OCI-M2 (cell line): Measurements from ENCODE around the gene EXOC1L.

Experiments used
- DNase-seq: peaks from one replicate; lab custom pipeline; 2025; ENCODE audit not compliant: unreplicated experiment; lab: John Stamatoyannopoulos, UW

Gene EXOC1L

DNA sequence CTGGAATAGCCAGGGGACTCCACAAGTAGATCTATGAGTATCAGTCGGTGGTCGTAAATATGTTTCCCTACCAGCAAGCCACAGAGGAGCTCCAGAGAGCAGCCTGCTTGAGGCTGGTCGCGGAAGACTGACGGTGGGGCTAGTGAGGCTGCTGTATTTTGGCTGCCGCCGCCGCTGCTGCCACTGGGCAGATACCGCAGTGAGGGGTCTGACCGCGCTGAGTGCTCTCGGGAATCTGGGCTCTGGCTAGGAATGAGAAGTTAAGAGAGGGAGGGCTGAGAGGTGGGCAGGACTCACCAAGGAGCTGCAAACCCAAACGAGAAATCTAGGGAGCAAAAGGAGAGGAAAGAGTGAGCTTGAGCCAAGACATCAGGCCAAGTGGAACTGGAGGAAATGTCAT lies at the start of gene EXOC1L:
Gene EXOC1L (plus strand): TSS at position 157 of the 400 bp plus-strand sequence. CDS start 237 bp downstream, at position 394.
- no peak for DNase-seq

DNA sequence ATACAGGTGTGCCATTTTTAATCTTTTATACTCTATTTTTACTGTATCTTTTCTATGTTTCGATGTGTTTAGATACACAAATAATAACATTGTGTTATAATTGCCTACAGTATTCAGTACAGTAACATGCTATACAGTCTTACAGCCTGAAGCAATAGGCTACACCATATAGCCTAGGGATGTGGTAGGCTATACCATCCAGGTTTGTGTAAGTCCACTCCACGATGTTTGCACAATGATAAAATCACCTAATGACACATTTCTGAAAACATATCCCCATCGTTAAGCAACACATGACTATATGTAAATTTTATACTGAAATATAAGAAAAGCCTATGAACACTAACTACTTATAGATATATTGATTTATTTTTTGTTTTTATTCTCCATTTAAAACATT lies 48.9 kb upstream of the EXOC1L start:
- DNase-seq, result no peak

- DNase-seq, result no peak
These were observed 38.2 kb upstream of the EXOC1L start for GRCh38 chr4:55781341-55781740.

DNA sequence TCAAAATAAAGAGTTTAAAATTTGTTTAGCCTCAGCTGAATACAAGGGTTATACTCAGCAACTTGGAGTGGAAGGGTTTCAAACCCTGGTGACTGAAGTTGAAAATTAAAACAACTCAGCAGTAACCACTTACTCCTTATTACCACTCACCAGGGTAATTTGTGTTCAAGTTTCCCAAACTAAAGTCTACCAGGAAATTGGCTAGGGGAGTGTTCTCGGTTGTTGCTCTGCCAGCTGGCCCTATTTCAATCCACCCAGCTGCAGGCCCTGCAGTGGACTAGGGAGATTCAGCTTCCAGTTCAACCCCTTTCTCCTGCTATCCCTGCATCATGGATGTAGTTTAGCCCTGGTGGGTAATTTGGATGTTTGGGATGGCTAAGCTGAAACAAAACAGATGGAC lies 37.8 kb upstream of the EXOC1L start:
- no peak for DNase-seq

- DNase-seq, result no peak
These were observed 36.0 kb upstream of the EXOC1L start for GRCh38 chr4:55783584-55783983.

- no peak for DNase-seq
These were observed 34.8 kb upstream of the EXOC1L start for GRCh38 chr4:55784747-55785146.

GRCh38 chr4:55791666-55792065 lies 27.9 kb upstream of the EXOC1L start:
- no peak for DNase-seq

GRCh38 chr4:55793479-55793878 lies 26.1 kb upstream of the EXOC1L start:
- DNase-seq, result no peak

- DNase-seq, result no peak
These were observed 25.5 kb upstream of the EXOC1L start for GRCh38 chr4:55794053-55794452.

DNA sequence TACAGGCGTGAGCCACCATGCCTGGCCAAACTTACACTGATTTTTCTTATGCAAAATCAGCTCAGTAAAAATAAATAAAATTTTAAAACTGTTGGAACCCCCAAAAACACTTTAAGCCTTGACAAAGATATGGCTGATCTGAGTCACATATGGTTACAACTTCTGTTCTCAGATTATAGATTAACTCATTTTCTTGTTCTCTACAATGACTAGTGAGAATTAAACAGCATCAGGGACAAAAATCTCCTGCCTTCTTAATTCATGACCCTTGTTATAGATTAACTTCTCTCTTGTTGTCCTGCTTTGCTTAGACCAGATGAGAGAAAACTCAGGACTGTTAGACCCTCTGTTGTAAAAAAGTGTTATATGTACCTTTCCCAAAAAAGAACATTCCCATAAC lies 24.2 kb upstream of the EXOC1L start:
- no peak for DNase-seq

GRCh38 chr4:55801498-55801897 lies 18.1 kb upstream of the EXOC1L start:
- DNase-seq, result no peak

DNA sequence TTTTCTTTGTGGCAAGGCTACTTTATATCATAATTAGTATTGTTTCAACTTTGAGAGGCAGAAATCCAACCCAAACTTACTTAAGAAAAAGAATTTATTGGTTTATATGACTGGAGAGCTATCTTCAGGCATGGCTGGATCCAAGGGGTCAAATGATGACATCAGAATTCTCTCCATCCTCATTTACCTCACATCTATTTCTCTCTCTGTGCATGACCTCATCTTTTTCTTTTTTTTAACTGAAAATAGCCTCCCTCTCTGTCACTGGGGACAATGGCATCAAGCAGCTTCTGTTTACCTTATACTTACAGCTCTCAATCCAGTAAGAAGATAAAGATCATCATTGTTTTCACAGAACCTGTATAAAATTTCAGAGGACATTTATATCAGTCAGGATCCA lies 12.0 kb upstream of the EXOC1L start:
- no peak for DNase-seq

DNA sequence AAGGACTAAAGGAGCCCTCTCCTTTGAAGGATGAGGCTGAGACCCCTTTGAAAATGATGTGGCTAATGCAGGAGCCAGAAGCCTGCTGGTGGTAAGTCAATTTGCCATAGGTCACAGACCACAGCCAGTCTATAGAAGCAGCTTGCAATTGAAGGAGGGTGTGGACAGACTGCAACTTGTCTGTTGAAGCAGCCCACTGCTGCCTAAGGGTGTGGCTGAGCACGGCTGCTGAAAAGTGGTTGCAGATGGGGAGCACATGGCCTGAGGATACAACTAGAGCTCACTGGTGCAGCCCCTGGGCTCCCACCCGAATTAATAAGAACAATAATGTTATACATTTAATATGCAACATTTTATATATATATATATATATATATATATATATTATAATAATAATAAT lies 11.4 kb upstream of the EXOC1L start:
- no peak for DNase-seq

DNA sequence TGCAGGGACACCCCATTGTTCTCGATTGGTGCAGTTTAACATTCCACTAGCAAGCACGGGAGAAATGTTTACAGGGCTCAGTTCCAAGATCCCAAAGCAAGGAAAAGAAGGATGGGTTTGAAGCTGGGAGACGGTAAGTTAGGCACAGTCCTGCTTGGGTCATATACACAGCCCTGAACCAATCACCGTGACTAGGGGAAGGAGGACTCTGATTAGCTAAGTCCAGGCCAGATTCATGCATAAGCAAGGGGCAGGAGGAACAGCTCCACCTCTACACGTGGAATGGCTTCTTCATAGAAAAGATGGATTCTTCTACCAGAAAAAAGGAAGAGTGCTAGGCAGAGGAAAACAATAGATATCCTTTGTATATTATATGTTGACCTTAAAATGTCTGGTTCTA lies 11.0 kb upstream of the EXOC1L start:
- no peak for DNase-seq

- DNase-seq, result no peak
These were observed 1.9 kb upstream of the EXOC1L start for GRCh38 chr4:55817691-55818090.

GRCh38 chr4:55820279-55820678 lies 689 bp downstream of the EXOC1L start:
- no peak for DNase-seq

GRCh38 chr4:55822329-55822728 lies 2.7 kb downstream of the EXOC1L start:
- DNase-seq, result no peak

DNA sequence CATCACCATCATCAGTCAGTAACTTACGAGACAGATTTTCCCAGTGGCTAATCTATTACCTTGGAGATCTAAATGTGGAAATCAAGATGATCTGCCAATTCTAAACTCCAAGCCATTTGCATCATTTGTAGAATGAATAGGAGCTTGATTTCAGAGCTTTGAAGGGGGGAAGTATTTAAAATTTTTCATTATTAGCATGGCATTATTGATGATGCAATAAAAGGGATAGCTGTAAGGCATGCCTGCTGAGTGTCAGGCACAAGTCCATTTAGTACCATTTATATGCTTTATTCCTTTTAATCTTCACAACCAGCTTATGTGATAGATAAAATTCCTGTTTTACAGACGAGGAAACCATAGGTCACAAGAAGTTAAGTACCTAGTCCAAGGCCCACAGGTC lies 5.3 kb downstream of the EXOC1L start:
- no peak for DNase-seq

DNA sequence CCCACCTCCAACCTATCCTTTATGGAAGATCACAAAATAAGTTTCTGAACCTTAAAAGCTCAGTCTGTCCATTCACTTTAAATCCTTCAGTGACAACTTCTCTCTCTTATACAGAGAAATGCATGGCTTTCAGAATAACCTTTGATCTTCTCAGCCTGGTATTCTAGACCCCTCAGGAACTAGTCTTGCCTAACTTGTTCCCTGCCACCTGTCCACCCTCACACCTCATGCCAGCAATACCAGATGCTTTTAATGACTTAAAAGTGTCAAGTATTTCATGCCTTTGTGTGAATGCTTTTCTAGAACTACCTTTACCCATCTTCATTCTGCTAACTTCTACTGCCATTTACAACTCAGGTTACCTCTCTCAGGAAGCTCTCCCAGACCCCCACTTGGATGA lies 7.4 kb downstream of the EXOC1L start:
- no peak for DNase-seq

GRCh38 chr4:55827582-55827981 lies 8.0 kb downstream of the EXOC1L start:
- no peak for DNase-seq

DNA sequence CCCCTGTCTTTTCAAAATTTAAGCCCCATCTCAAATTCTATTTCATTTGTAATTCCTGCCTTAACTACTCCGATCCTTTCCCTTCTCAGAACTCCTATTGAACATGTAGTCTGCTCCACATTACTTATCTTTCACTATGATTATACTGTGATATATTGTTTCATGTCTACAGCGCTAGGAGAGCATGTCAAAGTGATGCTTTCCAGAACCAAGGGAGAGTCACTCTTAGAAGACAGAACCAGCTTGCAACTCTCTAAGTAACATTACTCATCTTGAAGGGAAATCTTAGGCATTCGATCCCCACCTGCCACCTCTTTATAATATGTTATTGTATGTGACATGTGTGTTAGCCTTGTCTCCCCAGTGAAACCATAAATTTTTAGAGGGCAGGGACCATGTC lies 10.5 kb downstream of the EXOC1L start:
- no peak for DNase-seq

GRCh38 chr4:55830716-55831115 lies 11.1 kb downstream of the EXOC1L start:
- DNase-seq, result no peak

- no peak for DNase-seq
These were observed 14.7 kb downstream of the EXOC1L start for GRCh38 chr4:55834086-55834795.
